GM19324 (cell line): Measurements from ENCODE around the gene VEGFC.

Experiments
- ATAC-seq: cut with Tn5 transposase; IDR thresholded peaks from one replicate; pipeline ENCODE4 v1.9.1; 2021; ENCODE audit warnings: mild to moderate bottlenecking, moderate library complexity; ENCODE audit not compliant: unreplicated experiment, low FRiP score

VEGFC gene

GRCh38 chr4:176769514-176769913 is 23.2 kb downstream of the VEGFC start:
- no peak for ATAC-seq

GRCh38 chr4:176767183-176767582 is 25.5 kb downstream of the VEGFC start:
- ATAC-seq = no peak

DNA sequence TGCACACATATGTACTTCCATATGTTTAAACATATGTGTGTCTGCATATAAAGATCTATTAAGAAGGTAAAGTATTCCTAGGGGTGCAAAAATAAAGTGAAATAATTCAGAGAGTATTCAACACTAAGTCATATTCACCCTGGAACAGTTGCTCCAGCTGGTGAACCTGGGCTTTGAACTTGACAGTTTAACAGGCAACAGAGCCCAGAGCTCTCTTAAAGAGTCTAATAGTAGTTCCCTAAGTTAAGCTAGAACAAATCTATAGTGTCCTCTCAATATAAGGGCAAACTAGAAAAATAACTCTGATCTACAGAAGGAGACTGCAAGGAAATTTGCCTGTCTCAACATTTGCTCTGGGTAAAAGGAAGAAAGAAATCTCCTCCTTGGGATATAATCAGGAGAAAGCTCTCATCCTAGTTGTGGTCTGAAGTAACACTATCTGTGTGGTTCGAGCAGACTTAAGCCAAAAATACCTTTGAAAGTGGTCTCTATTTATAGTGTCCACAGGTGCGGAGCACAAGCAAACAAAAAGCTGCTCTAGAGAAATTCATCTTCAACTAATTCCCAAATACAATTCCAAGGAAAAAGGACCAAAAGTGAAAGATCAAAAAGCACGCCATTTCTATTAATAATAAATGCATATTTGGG is 29.9 kb downstream of the VEGFC start:
- ATAC-seq = no peak

DNA sequence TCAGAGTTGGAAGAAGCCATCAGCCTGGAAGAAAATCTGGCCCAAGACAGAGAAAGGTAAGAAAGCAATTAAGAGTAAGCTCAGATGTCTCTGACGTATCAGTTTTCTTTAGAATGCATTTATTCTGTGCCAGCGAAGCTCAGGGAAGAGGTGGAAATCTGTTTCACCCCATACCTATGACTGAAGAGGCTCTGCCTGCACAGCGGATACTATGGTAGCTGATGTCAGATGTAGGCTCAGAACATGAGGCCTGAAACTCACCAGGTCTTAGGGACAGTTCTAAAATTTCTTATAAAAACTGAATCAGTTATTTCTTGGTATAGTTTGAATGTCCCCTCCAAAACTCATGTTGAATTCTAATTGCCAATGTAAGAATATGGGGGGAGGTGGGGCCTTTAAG is 30.9 kb downstream of the VEGFC start:
- ATAC-seq = no peak

DNA sequence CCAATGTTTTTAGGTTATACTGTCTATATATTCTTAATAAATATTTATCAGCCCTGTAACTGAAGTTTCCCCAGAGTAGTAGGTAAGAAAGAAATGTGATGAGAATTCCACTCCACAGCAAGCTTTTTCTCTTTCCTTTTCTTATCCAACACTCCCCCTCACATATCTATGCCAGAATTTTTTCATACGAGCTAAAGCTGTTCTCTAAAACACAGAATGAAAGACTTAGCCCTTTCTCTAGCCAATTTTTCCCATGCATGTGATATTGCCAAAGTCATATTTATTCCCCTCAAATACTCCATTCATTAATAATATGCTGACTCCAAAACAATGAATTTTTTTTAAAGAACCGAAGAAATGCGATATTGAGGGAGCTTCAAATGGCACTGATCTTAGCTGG is 32.3 kb downstream of the VEGFC start:
- ATAC-seq = no peak

GRCh38 chr4:176758731-176759130 is 34.0 kb downstream of the VEGFC start:
- no peak for ATAC-seq

DNA sequence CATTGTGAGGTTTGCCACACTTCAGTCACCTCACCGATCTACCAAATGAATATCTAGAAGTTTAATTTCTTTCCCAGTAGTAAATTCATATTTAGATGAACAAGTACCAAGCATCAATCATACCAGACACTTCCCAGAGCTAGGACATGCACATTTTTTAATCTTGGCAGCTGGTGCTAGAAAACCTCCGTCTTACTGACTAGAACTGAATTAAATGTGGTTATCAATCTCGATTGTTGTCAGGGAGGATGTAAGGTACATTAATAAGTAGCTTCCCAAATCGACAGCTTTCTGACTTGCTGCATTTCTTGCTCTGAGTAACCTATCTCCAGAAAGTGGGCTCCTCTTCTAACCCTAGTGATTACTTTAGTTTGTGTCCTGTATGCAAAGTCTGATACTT is 34.4 kb downstream of the VEGFC start:
- no peak for ATAC-seq

DNA sequence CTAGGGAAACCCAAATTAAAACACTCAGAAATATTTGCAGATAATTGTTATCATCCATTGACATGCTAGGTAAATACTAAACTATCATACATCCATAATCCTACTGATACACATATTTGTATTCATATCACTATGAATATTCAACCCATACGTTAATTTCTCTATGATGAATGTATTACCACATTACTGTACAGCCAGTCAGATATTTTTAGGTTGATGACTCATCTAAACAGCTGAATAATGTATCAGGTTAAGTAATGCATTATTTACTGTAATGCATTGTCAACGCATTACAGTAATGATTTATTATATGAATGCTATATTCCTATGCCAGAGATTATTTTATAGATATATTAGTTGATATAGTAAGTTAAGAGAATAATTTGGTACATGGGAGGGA is 37.1 kb downstream of the VEGFC start:
- no peak for ATAC-seq

DNA sequence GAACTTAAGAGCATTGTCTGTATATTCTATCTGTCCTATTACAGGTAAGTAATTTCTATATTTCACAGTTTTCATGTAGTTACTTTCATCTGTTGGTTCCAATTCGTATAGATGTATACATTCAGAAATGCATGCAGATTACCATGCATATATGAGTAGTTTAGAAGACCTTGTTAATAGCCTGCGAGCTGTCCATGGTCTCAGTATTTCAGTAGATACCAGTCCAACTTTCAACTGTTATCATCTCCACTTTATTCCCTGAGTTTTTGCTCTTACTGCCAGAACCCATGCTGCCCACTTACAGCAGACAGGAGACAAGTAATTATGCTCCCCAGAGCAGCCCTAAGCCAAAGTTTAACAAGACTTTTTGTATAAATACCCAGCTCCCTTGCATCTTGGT is 37.7 kb downstream of the VEGFC start:
- ATAC-seq = no peak

DNA sequence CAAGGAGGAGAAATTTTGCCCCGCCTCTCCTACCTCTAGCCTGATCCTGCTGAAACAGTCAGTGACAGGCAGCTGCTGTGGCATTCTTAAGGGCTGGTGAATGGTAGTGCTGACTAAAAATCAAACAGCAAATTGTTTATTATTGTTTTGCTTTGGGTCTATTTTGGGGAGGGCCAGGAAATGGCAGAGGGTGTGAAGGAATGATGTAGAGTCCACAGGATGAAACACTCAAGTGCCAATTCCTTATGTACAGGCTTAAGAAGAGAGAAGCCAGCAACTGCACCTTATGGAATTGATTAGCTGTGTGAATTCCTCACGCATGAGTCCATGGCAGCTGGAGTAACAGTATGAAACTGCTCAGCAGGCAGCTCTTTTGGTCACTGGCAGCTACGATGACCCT is 39.7 kb downstream of the VEGFC start:
- ATAC-seq = no peak

DNA sequence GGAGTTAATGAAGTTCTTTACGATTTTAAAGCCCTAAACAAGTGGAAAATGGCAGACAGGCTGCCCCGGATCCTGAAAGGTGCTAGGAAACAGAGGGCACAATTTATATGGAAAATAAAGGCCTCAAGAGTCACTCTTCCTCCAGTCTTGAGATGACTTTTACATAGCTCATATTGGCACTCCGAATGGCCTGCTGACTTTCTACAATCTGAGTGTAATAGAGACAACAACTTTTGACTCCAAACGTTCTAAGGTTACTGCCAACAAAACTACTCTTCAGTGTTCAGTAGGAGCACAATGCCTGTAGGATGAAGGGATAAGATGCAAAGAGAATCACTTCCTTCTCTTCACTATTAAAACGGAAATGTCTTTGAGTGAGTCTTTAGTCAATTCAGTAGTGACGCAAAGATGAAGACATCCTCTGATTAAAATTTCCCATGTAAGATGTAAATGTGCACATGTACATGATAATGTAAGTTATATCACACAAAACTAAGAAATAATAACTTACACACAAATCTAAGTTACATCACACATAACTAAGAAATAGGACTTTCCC is 40.5 kb downstream of the VEGFC start:
- no peak for ATAC-seq

DNA sequence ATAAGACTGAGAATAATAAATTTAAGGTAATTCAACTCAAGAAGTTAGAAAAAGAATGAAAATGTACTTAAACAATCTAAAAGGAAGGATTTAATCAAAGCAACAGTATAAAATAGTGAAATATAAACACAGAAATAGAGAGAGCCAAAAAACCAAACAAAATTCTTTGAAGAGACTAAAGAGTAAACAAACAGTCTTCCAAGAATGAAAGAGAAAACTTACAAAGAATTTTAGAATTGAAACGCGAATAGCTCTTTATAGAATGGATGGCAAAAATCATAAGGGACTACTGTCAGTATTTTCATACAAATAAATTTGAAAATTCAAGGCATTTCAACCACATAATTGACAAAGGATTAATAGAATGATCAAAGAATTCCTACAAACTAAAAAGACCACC is 41.7 kb downstream of the VEGFC start:
- ATAC-seq = no peak

GRCh38 chr4:176746846-176747245 is 45.9 kb downstream of the VEGFC start:
- ATAC-seq = no peak

GRCh38 chr4:176745902-176746301 is 46.8 kb downstream of the VEGFC start:
- ATAC-seq = no peak

DNA sequence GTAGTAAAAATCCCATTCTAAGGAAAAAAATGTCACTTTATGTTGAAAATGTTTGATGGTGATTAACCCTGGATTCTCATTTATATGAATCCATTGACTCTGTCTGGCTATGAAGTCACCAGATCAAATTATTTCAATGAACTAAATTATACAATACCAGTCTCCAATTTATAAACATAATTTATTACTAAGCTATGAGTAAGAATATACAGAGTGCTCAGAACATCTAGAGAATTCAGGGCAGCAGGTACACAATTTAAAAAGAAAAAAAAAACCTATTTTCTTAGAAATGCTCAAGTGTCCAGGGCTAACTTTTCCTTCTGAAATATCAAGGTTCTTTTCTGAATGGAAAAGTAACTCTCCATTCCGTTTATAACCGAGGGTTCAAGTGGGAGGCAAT is 48.6 kb downstream of the VEGFC start:
- no peak for ATAC-seq

- ATAC-seq = no peak
Measured at GRCh38 chr4:176742211-176742610, 50.5 kb downstream of the VEGFC start.

DNA sequence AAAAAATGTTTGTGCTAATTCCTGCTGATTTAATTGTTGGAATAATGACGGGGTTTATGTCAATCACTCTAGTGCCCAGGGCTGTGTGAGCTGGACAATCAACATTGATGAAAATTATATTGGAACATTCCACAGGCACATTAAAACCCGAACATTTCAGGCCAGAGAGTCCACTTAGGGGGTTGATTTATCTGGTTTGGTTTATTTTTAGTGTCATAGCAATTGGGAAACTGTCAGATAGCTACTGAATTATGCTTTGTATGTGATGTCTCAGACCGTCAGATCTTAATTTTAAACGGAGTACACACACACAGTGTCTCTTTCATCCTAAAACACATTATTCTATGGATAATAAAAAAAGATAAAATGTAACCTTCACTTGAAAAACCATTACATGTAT is 51.5 kb downstream of the VEGFC start:
- ATAC-seq = no peak

GRCh38 chr4:176735300-176735699 is 57.4 kb downstream of the VEGFC start:
- no peak for ATAC-seq

GRCh38 chr4:176734461-176734860 is 58.3 kb downstream of the VEGFC start:
- no peak for ATAC-seq

GRCh38 chr4:176729489-176729888 is 63.2 kb downstream of the VEGFC start:
- ATAC-seq = no peak

- no peak for ATAC-seq
Measured at GRCh38 chr4:176726803-176727202, 65.9 kb downstream of the VEGFC start.

- ATAC-seq = no peak
Measured at GRCh38 chr4:176721459-176721858, 71.3 kb downstream of the VEGFC start.

DNA sequence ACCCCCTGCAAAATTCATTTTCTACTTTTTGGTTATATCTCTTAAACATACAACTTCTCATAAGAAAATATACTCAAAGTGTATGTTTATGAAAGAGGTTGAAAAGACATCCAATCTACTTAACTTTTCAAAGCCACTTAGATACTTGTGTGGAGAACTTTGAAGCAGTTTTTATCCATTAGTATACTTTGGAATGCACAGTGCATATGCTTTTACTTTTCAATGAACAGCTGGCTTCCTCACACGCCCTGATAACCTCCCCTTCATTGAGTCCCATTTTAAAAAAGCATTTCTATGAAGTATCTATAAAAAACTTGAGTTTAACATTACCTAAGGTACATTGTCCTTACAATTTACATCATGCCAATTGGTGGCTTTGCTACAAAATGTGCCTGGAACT is 73.8 kb downstream of the VEGFC start:
- no peak for ATAC-seq
